ENCODE measurements around the gene ACSF2.

Gene ACSF2

GRCh38 chr17:50521514-50521913, 95.5 kb downstream of the ACSF2 start:
- no peak for DNase-seq (ENCODE audit: low read depth in 1 of 2, low spot score in 1 of 2)

- no peak for DNase-seq (ENCODE audit: low read depth in 1 of 2, low spot score in 1 of 2)
Measured at GRCh38 chr17:50522766-50523165, 96.7 kb downstream of the ACSF2 start.

- no peak for DNase-seq (ENCODE audit: low read depth in 1 of 2, low spot score in 1 of 2)
Measured at GRCh38 chr17:50523208-50523607, 97.2 kb downstream of the ACSF2 start.
